Glutamatergic neuron (in vitro differentiated cells): ENCODE measurements around the gene MAP3K7. TPM values are rescaled to one million over a fixed set of nuclear protein-coding genes. Genes with fewer than 3 reads are reported as not detected.

Experiments
- DNase-seq: peaks from one replicate; pipeline ENCODE4 v3.0.0; 2022
- H3K27ac Mint-ChIP-seq: one replicate; pipeline ENCODE4 v1.8.0; 2020; ENCODE audit warnings: mild to moderate bottlenecking, mixed read lengths, inconsistent platforms; ENCODE audit not compliant: unreplicated experiment
- H3K27me3 Mint-ChIP-seq: one replicate; pipeline ENCODE4 v1.8.0; 2020; ENCODE audit warnings: mild to moderate bottlenecking, moderate library complexity, mixed read lengths, inconsistent platforms; ENCODE audit not compliant: unreplicated experiment
- H3K36me3 Mint-ChIP-seq: one replicate; pipeline ENCODE4 v1.8.0; 2020; ENCODE audit warnings: mild to moderate bottlenecking, mixed read lengths, inconsistent platforms; ENCODE audit not compliant: unreplicated experiment
- H3K4me1 Mint-ChIP-seq: one replicate; pipeline ENCODE4 v1.8.0; 2020; ENCODE audit warnings: mild to moderate bottlenecking, low read depth, mixed read lengths, inconsistent platforms; ENCODE audit not compliant: unreplicated experiment
- H3K4me3 Mint-ChIP-seq: one replicate; pipeline ENCODE4 v1.8.0; 2020; ENCODE audit warnings: mild to moderate bottlenecking, mixed read lengths, inconsistent platforms; ENCODE audit not compliant: unreplicated experiment
- H3K9me3 Mint-ChIP-seq: one replicate; pipeline ENCODE4 v1.8.0; 2020; ENCODE audit warnings: mild to moderate bottlenecking, moderate library complexity, mixed read lengths, inconsistent platforms; ENCODE audit not compliant: unreplicated experiment
- CTCF ChIP-seq: fragments of 200-600 bp; sonication (generic); IDR thresholded peaks from one replicate; pipeline ENCODE4 v1.5.0; 2021; ENCODE audit not compliant: partially characterized antibody, unreplicated experiment
- total RNA-seq: library from RNA; stranded (reverse); fragmentation: NEBNext Ultra II Directional; extraction: Animal tissue kit (Norgen Biotek cat#: 25700); gene quantifications from one replicate; pipeline ENCODE4 v1.2.1, GENCODE V29; 2021; ENCODE audit not compliant: unreplicated experiment

The MAP3K7 gene
- total RNA-seq, 1 donor from 2014 or later, result 39.4 TPM

GRCh38 chr6:90494067-90494780 lies 92.6 kb downstream of the MAP3K7 start:
- Mint-ChIP-seq H3K4me1 (peaks cover 7% of the 10 kb centered on the region), H3K27me3 (no peaks in the 10 kb centered on the region), H3K36me3 (peaks cover 7% of the 10 kb centered on the region), H3K4me3 (no peak overlapping the region), H3K9me3 (peaks cover 4% of the 10 kb centered on the region), H3K27ac (no peak overlapping the region)
- DNase-seq, result no peak
- no peak for TF ChIP-seq CTCF

- no peaks in the 10 kb centered on the region for H3K27me3 Mint-ChIP-seq
- H3K4me1 Mint-ChIP-seq, result peaks cover 7% of the 10 kb centered on the region
- peaks cover 7% of the 10 kb centered on the region for H3K36me3 Mint-ChIP-seq
- no peak overlapping the region for H3K27ac Mint-ChIP-seq
- peaks cover 2% of the 10 kb centered on the region for H3K9me3 Mint-ChIP-seq
- no peak for TF ChIP-seq CTCF
- no peak for DNase-seq
- H3K4me3 Mint-ChIP-seq, result no peak overlapping the region
Measured at GRCh38 chr6:90493332-90493731, 93.5 kb downstream of the MAP3K7 start.

GRCh38 chr6:90492798-90493197 lies 94.1 kb downstream of the MAP3K7 start:
- H3K9me3 Mint-ChIP-seq, result peaks cover 2% of the 10 kb centered on the region
- TF ChIP-seq CTCF, result no peak
- DNase-seq, result no peak
- no peak overlapping the region for H3K4me3 Mint-ChIP-seq
- H3K4me1 Mint-ChIP-seq, result peaks cover 7% of the 10 kb centered on the region
- peaks cover 7% of the 10 kb centered on the region for H3K36me3 Mint-ChIP-seq
- no peaks in the 10 kb centered on the region for H3K27me3 Mint-ChIP-seq
- H3K27ac Mint-ChIP-seq, result no peak overlapping the region

GRCh38 chr6:90492369-90492768 lies 94.5 kb downstream of the MAP3K7 start:
- Mint-ChIP-seq H3K36me3 (peaks cover 4% of the 10 kb centered on the region), H3K27ac (no peak overlapping the region), H3K9me3 (peaks cover 2% of the 10 kb centered on the region), H3K4me3 (no peak overlapping the region), H3K4me1 (peaks cover 7% of the 10 kb centered on the region), H3K27me3 (no peaks in the 10 kb centered on the region)
- DNase-seq, result no peak
- TF ChIP-seq CTCF, result no peak

GRCh38 chr6:90490030-90490716 lies 96.7 kb downstream of the MAP3K7 start:
- TF ChIP-seq CTCF, result no peak
- H3K27ac Mint-ChIP-seq, result no peak overlapping the region
- H3K9me3 Mint-ChIP-seq, result no peaks in the 10 kb centered on the region
- peaks cover 12% of the 10 kb centered on the region for H3K36me3 Mint-ChIP-seq
- H3K4me1 Mint-ChIP-seq, result no peaks in the 10 kb centered on the region
- H3K4me3 Mint-ChIP-seq, result no peak overlapping the region
- no peak for DNase-seq
- H3K27me3 Mint-ChIP-seq, result no peaks in the 10 kb centered on the region
